Measurements from ENCODE around the gene CBX2. TPM values are rescaled to one million over a fixed set of nuclear protein-coding genes. Genes with fewer than 3 reads are reported as not detected.
A peak's percentile ranks its signal among the peaks of the same experiment; 100 is the strongest.

CBX2 gene
- total and polyA plus RNA-seq, 8 donors: 2.6 to 33.8 (median 24.7) TPM

- H3K27ac ChIP-seq: no peak overlapping the region
- peaks cover 30 to 59% of the 10 kb centered on the region in 2 donors for H3K4me1 ChIP-seq
- H3K4me3 ChIP-seq: peak overlapping the region; percentile 64
- no peaks in the 10 kb centered on the region for H3K9me3 ChIP-seq
- no peak for ATAC-seq
- peaks cover 53 to 70% of the 10 kb centered on the region in 2 donors for H3K27me3 ChIP-seq
- peak in 1 of 4 donors; percentile 2 for DNase-seq
- intact Hi-C loops (cut with DNase I): no loop called here
- H3K36me3 ChIP-seq: peaks cover 0 to 11% of the 10 kb centered on the region in 2 donors
- no peak for TF ChIP-seq CTCF (IDR thresholded peaks at IDR 0.05)
These were observed 18.0 kb downstream of the CBX2 start for GRCh38 chr17:79795795-79796443.

- H3K4me1 ChIP-seq: peaks cover 33 to 60% of the 10 kb centered on the region in 2 donors
- peak overlapping the region; percentile 75 to 84 for H3K27ac ChIP-seq
- H3K4me3 ChIP-seq: peak overlapping the region; percentile 64
- no peak for TF ChIP-seq CTCF (IDR thresholded peaks at IDR 0.05)
- no peaks in the 10 kb centered on the region for H3K9me3 ChIP-seq
- peaks cover 53 to 70% of the 10 kb centered on the region in 2 donors for H3K27me3 ChIP-seq
- ATAC-seq (no peak), DNase-seq (no peak)
- intact Hi-C loops (cut with DNase I): no loop called here
- peaks cover 0 to 11% of the 10 kb centered on the region in 2 donors for H3K36me3 ChIP-seq
These were observed 18.5 kb downstream of the CBX2 start for GRCh38 chr17:79796444-79796762.

DNA sequence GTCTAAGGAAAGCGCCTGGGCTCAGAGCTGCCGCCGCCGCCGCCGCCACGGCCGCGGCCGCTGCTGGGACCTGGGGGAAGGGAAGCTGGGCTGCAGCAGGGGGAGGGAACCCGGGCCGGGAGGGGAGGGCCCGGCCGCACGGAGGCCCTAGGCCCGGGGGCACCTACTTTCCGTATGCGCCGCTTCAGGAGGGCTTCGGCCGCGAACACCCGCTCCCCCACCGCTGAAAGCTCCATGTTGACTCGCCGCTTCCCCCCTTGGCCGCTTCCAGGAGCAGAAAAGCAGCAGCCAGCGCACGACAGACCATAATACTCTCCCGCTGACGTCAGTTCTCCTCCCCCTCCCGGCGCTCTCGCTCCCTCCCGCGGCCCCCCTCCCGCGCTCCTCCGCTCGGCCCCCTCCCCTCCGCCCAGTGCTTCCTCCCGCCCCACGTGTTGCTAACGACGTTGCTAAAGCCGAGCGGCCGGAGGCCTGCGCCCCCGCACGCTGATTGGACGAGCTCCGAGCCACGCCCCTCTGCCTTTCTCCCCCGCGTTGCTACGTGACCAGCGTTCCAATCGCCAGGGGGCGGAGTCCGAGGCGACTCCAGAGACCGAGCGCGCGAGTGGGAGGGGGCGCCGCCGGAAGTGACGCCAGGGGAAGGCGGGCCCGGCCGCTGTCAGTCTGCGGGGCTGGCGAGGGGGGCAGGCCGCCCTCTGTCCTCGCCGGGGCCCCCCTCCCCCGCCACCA is 19.0 kb downstream of the CBX2 start, which contains the start of gene CBX8:
TSS of gene CBX8 (minus strand) at position 315 of the 729 bp plus-strand sequence. CDS start at position 236, 79 bp downstream.
- Histone ChIP-seq H3K4me1 (peaks cover 33 to 60% of the 10 kb centered on the region in 2 donors), H3K9me3 (no peaks in the 10 kb centered on the region), H3K36me3 (peaks cover 0 to 11% of the 10 kb centered on the region in 2 donors), H3K27me3 (peaks cover 53 to 70% of the 10 kb centered on the region in 2 donors), H3K4me3 (peak within 1 kb of the TSS; percentile 64), H3K27ac (peak within 1 kb of the TSS; percentile 75 to 84)
- ATAC-seq: peak; percentile 93
- peak; percentile 100 for DNase-seq
- TF ChIP-seq CTCF (IDR thresholded peaks at IDR 0.05): no peak
- intact Hi-C loops (cut with DNase I): no loop called here

GRCh38 chr17:79797492-79798298 is 19.7 kb downstream of the CBX2 start:
- no peak for TF ChIP-seq CTCF (IDR thresholded peaks at IDR 0.05)
- Histone ChIP-seq H3K27ac (peak overlapping the region; percentile 53 to 84), H3K4me3 (peak overlapping the region; percentile 42 to 64), H3K27me3 (peaks cover 53 to 70% of the 10 kb centered on the region in 2 donors), H3K36me3 (peaks cover 0 to 11% of the 10 kb centered on the region in 2 donors), H3K9me3 (no peaks in the 10 kb centered on the region), H3K4me1 (peaks cover 33 to 62% of the 10 kb centered on the region in 2 donors)
- peak in 1 of 4 donors; percentile 84 for DNase-seq
- intact Hi-C loops (cut with DNase I): no loop called here
- peak; percentile 20 for ATAC-seq

Measured in left lung (tissue), 10 donors.